Measurements from ENCODE around the gene LDLR.
"Not testable (repeated sequence)": the region's sequence is repeated elsewhere in the genome, so short reads cannot be mapped to it uniquely, and the experiment has no call there.

Gene LDLR

GRCh38 chr19:11152318-11153062, 63.2 kb downstream of the LDLR start:
- Histone ChIP-seq H3K36me3 (ENCODE audit: insufficient read depth, low read depth, low read length) (peaks cover 23% of the 10 kb centered on the region), H3K9me3 (ENCODE audit: insufficient read depth, low read depth, low read length) (no peaks in the 10 kb centered on the region), H3K9ac (ENCODE audit: low read depth, low read length) (no peak overlapping the region), H3K27me3 (ENCODE audit: insufficient read depth, low read length) (no peaks in the 10 kb centered on the region), H3K4me1 (ENCODE audit: insufficient read depth, low read length) (peaks cover 2% of the 10 kb centered on the region; the same call in 1 of the 2 replicates), H3K4me3 (ENCODE audit: low read length) (no peak overlapping the region), H3K27ac (ENCODE audit: low read length) (no peak overlapping the region)

- Histone ChIP-seq H3K27ac (ENCODE audit: low read length) (no peak overlapping the region), H3K27me3 (ENCODE audit: insufficient read depth, low read length) (no peaks in the 10 kb centered on the region), H3K9ac (ENCODE audit: low read depth, low read length) (peak overlapping the region; percentile 95; the same call in 1 of the 2 replicates), H3K4me3 (ENCODE audit: low read length) (peak overlapping the region; percentile 92), H3K4me1 (ENCODE audit: insufficient read depth, low read length) (peaks cover 2% of the 10 kb centered on the region; the same call in 1 of the 2 replicates), H3K36me3 (ENCODE audit: insufficient read depth, low read depth, low read length) (peaks cover 9% of the 10 kb centered on the region; the same call in 1 of the 2 replicates), H3K9me3 (ENCODE audit: insufficient read depth, low read depth, low read length) (no peaks in the 10 kb centered on the region)
Observed at GRCh38 chr19:11154683-11155047, 65.4 kb downstream of the LDLR start.

GRCh38 chr19:11155373-11156120, 66.3 kb downstream of the LDLR start, which contains the start of gene SPC24:
Gene SPC24, minus strand, starts transcription at chr19:11155782. Its CDS starts 6 bp downstream, at chr19:11155776.
- Histone ChIP-seq H3K27me3 (ENCODE audit: insufficient read depth, low read length) (no peaks in the 10 kb centered on the region), H3K9ac (ENCODE audit: low read depth, low read length) (peak within 1 kb of the TSS; percentile 95), H3K4me3 (ENCODE audit: low read length) (peak within 1 kb of the TSS; percentile 92), H3K36me3 (ENCODE audit: insufficient read depth, low read depth, low read length) (peaks cover 9% of the 10 kb centered on the region; the same call in 1 of the 2 replicates), H3K9me3 (ENCODE audit: insufficient read depth, low read depth, low read length) (no peaks in the 10 kb centered on the region), H3K27ac (ENCODE audit: low read length) (peak within 1 kb of the TSS; percentile 59), H3K4me1 (ENCODE audit: insufficient read depth, low read length) (peaks cover 2% of the 10 kb centered on the region; the same call in 1 of the 2 replicates)

- Histone ChIP-seq H3K27ac (ENCODE audit: low read length) (no peak overlapping the region), H3K36me3 (ENCODE audit: insufficient read depth, low read depth, low read length) (no peaks in the 10 kb centered on the region), H3K4me1 (ENCODE audit: insufficient read depth, low read length) (no peaks in the 10 kb centered on the region; the same call in 1 of the 2 replicates), H3K4me3 (ENCODE audit: low read length) (no peak overlapping the region), H3K27me3 (ENCODE audit: insufficient read depth, low read length) (no peaks in the 10 kb centered on the region), H3K9me3 (ENCODE audit: insufficient read depth, low read depth, low read length) (no peaks in the 10 kb centered on the region), H3K9ac (ENCODE audit: low read depth, low read length) (no peak overlapping the region)
Observed at GRCh38 chr19:11159598-11160439, 70.6 kb downstream of the LDLR start.

GRCh38 chr19:11160440-11160768, 71.1 kb downstream of the LDLR start:
- H3K4me1 ChIP-seq (ENCODE audit: insufficient read depth, low read length); H3K36me3 ChIP-seq (ENCODE audit: insufficient read depth, low read depth, low read length); H3K4me3 ChIP-seq (ENCODE audit: low read length); H3K9me3 ChIP-seq (ENCODE audit: insufficient read depth, low read depth, low read length); H3K9ac ChIP-seq (ENCODE audit: low read depth, low read length); H3K27ac ChIP-seq (ENCODE audit: low read length); H3K27me3 ChIP-seq (ENCODE audit: insufficient read depth, low read length): not testable (repeated sequence)

GRCh38 chr19:11164296-11164695, 75.0 kb downstream of the LDLR start:
- H3K4me3 ChIP-seq (ENCODE audit: low read length), result no peak overlapping the region

GRCh38 chr19:11164879-11165406, 75.7 kb downstream of the LDLR start:
- H3K9me3 ChIP-seq (ENCODE audit: insufficient read depth, low read depth, low read length), result no peaks in the 10 kb centered on the region
- no peaks in the 10 kb centered on the region for H3K4me1 ChIP-seq (ENCODE audit: insufficient read depth, low read length)
- H3K36me3 ChIP-seq (ENCODE audit: insufficient read depth, low read depth, low read length), result peaks cover 26% of the 10 kb centered on the region
- no peak overlapping the region for H3K9ac ChIP-seq (ENCODE audit: low read depth, low read length)
- H3K27ac ChIP-seq (ENCODE audit: low read length), result no peak overlapping the region
- H3K27me3 ChIP-seq (ENCODE audit: insufficient read depth, low read length), result no peaks in the 10 kb centered on the region
- H3K4me3 ChIP-seq (ENCODE audit: low read length), result no peak overlapping the region

More at GRCh38 chr19:11164296-11164695, 75.0 kb downstream of the LDLR start:
- Histone ChIP-seq H3K27ac (ENCODE audit: low read length) (no peak overlapping the region), H3K9me3 (ENCODE audit: insufficient read depth, low read depth, low read length) (no peaks in the 10 kb centered on the region), H3K4me1 (ENCODE audit: insufficient read depth, low read length) (no peaks in the 10 kb centered on the region), H3K36me3 (ENCODE audit: insufficient read depth, low read depth, low read length) (peaks cover 21% of the 10 kb centered on the region), H3K9ac (ENCODE audit: low read depth, low read length) (no peak overlapping the region), H3K27me3 (ENCODE audit: insufficient read depth, low read length) (no peaks in the 10 kb centered on the region)

- H3K9ac ChIP-seq (ENCODE audit: low read depth, low read length), result no peak overlapping the region
- no peaks in the 10 kb centered on the region for H3K27me3 ChIP-seq (ENCODE audit: insufficient read depth, low read length)
- no peak overlapping the region for H3K27ac ChIP-seq (ENCODE audit: low read length)
- H3K36me3 ChIP-seq (ENCODE audit: insufficient read depth, low read depth, low read length), result peaks cover 31% of the 10 kb centered on the region
- no peaks in the 10 kb centered on the region for H3K4me1 ChIP-seq (ENCODE audit: insufficient read depth, low read length)
- H3K4me3 ChIP-seq (ENCODE audit: low read length), result no peak overlapping the region
- no peaks in the 10 kb centered on the region for H3K9me3 ChIP-seq (ENCODE audit: insufficient read depth, low read depth, low read length)
Observed at GRCh38 chr19:11165486-11166030, 76.3 kb downstream of the LDLR start.

- Histone ChIP-seq H3K4me3 (ENCODE audit: low read length) (no peak overlapping the region), H3K27me3 (ENCODE audit: insufficient read depth, low read length) (no peaks in the 10 kb centered on the region), H3K9ac (ENCODE audit: low read depth, low read length) (no peak overlapping the region), H3K36me3 (ENCODE audit: insufficient read depth, low read depth, low read length) (peaks cover 31% of the 10 kb centered on the region), H3K4me1 (ENCODE audit: insufficient read depth, low read length) (no peaks in the 10 kb centered on the region), H3K9me3 (ENCODE audit: insufficient read depth, low read depth, low read length) (no peaks in the 10 kb centered on the region), H3K27ac (ENCODE audit: low read length) (no peak overlapping the region)
Observed at GRCh38 chr19:11166281-11167142, 77.2 kb downstream of the LDLR start.

GRCh38 chr19:11168568-11168967, 79.3 kb downstream of the LDLR start:
- Histone ChIP-seq H3K4me3 (ENCODE audit: low read length) (no peak overlapping the region), H3K27me3 (ENCODE audit: insufficient read depth, low read length) (no peaks in the 10 kb centered on the region), H3K36me3 (ENCODE audit: insufficient read depth, low read depth, low read length) (peaks cover 45% of the 10 kb centered on the region), H3K27ac (ENCODE audit: low read length) (no peak overlapping the region), H3K9ac (ENCODE audit: low read depth, low read length) (no peak overlapping the region), H3K9me3 (ENCODE audit: insufficient read depth, low read depth, low read length) (no peaks in the 10 kb centered on the region), H3K4me1 (ENCODE audit: insufficient read depth, low read length) (no peaks in the 10 kb centered on the region)

Data from iPS-20b (cell line).